ENCODE data around the gene GULP1.
A peak's percentile ranks its signal among the peaks of the same experiment; 100 is the strongest.
"Not testable (repeated sequence)": the region's sequence is repeated elsewhere in the genome, so short reads cannot be mapped to it uniquely, and the experiment has no call there.

Gene GULP1

DNA sequence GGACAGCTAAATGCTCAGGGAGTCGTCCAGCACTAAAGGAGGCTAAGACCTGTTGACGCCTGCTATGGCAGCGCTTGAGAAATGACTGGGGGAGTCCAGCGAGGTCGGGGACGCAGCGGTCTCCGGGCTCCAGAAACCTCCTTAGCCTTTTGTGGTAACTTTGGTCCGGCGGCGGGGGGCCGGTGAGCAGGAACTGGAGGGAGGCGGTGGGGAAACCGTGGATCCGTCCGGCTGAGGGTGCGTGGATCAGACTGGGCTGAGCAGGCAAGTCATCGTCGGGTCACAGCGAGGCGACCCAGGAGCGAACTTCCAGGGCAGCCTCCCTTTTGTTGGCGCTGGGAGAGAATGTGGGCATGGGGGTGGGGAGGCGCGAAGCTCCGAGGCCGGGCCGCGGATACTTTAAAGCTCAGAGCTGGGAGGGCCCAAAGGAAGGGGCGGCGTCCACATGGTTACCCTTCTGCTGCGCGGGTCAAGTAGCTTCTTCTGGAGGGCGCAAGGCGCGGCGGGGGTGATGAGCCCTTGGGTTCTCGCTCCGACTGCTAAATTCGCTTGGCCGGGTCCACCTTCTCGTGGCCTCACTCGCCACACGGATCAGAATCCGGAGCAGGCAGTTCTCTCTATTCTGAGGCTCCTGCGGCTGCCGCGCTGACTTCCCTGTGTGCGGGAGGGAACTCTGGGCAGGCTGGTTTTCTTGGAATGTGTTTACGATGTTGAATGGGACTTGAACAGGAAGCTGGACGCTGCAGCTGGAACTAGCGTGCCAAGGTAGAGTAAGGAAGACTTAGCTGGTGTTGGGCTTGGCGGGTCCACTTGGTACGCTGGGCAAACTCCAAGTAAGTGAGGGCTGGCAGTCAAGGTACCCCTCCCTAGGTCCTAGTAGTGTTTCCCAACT, 920 bp downstream of the GULP1 start:
- peak in 36 of 51 donors; percentile 7 to 62 (median 31) for DNase-seq

DNA sequence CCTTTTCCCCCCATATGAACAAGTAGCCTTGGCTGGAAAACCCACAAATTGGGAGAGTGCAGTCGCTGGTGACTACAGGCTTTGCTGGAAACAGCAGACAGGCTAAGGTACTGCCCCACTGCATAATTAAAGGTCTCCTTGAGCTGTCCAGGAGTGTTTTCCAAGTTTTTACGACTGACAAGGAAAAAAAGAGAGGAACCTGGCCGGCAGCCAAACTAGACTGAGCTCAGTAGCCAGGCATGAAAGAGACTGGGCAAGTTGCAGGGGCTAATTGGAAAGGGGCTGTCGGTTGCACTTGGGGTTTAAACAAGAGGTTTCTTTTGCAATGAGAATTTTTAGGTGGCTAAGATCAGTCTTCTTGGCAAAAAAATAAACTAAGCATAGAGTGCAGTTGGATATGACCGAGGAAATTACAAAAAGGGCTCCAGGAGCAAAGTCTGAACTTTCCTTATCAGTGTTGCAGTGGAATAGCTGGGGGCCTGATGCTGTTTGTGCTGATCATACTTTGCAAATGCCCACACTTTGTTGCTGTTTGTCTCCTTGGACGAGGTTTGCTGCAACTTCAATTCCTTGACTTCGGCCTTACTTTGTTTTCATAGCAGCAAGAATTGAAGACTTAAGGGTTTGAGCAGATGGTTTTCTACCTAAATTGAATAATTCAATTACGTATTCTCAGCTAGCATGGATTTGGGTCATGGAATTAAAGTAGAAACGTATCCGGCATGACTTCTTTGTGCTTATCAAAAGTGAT, 2.1 kb downstream of the GULP1 start:
- peak in 38 of 51 donors; percentile 0 to 64 (median 37) for DNase-seq

DNA sequence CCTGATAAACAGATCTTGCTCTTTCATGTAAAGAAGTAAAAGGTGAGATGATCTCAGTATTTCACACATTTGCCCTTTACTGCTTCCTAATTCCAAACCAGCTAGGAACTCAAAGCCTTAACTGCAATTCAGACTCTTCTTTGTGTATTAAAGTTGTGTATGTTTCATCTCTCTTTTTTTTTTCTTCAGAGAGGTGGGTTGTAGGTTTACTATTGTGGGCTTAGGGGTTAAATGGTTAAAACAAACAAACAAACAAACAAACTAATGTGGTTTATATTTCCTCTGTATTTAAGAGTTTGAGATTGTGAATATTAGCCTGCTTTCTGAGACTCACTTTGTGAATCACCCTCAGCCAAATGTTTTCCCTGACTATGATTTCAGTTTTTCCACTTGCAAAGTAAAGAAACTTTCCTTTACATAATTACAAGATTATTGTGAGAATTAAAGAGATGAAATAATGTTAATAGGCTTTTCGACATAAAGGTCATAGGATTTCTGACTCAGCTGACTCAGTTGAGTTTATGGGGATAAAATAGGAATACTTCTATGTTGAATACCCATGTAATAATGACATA, 2.8 kb downstream of the GULP1 start:
- peak in 1 of 51 donors; percentile 60 for DNase-seq

DNA sequence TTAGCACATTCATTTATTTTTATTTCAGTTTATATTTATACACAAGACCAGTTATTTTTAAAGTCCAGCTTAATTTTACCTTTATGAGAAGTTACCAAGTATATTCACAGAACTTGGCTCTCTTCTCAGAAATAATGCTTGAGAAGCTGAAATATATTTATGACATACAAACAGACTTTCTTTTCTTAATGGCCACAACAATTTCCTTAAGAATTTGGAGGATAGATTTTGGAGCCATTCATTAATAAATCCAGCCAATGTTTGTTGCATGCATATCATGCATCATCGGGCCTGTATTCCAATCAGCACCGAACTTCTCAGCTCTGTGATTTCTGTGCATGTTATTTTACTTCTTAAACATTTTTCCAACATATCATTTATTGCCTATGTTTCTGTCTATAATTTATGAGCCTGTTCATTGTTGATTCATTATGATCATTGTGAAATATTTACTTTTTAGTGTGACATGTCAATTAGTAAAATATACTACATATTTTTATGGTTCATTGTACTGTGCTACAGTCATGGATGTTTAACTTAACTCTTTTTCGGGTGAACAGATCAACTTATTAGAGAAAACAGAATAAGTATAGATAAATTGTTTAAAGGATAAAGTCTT, 3.5 kb downstream of the GULP1 start:
- no peak for DNase-seq

DNA sequence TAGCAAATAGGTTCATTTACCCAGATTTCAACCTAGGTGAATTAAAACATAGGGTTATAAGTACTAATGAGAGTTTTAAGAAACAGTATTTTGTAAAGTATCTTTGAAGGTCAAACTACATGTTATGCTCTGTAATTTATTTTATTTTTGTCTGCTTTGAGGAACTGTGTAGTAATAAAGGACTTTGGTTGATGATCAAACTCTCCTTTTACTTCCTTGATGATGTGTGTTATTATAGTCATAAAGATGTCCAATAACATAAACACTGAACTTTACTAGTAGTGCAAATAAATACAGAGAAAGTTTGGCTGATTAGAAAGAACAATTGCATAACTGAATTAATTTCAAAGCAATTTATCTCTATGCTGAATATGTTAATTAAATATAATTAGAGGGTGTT, 6.3 kb downstream of the GULP1 start:
- no peak for DNase-seq

DNA sequence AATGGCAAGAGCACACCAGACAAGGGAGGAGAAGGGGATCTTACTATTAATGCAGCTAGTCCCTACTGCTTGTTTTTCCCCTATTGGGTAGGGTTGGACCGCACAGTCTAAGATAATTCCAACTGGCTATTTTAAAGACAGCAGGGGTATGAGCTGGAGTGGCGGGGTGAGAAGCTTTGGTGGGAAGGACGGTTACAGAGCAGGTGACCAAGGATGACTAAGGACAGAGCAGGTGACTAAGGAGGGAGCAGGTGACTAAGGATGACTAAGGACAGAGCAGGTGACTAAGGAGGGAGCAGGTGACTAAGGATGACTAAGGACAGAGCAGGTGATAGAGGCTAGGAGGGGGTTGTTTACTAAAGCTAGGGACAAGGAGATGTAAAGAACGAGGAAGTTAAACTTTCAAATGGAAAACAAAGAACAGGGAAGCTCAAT, 7.3 kb downstream of the GULP1 start:
- not testable (repeated sequence) for DNase-seq

DNA sequence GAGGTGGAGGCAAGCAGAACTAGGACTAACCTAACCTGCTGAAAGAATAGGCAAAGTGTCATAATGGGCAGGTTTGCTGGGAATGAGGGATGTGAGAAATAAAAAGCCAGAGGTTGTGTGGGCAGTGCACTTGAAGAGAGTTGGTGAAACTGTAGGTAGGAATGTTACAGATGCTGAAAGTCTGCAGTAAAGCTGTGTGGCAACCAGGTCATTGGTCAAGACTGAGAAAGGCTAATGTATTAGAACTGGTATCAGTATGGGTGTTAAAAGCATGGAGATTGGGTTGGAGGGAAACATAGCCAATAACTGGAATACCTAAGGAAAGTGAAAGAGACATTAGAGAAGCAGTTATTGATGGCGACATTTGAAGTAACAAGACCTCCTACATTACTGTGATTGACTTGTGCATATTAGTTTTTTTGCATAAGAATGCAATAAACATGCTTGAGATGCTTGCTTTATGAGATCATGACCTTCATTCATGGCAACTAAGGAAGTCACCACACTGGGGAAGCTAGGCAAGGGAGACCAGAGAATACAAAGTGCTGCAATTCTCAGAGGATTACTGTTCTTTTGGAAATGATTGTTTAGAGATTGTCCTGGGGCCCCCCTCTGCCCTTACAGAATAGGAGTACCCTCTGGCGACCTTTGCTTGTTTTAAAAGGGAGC, 11.8 kb downstream of the GULP1 start:
- no peak for DNase-seq

DNA sequence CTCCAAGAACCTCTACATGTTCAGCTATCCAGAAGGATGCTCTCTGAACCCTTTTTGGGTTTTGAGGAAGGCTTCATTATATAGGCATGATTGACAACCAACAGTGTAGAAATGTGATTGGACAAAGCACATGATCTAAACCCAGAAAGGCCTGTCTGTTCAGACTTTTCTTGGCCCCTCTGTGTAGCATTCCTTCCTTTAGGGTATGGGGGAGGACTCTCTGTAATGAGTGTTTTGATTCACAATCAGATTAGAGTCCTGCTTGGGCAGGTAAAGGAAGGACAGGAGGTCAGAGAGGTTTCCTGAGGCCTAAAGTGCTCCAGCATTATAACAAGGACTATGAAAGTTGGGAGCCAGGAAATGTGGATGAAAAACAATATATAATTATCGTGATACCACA, 13.6 kb downstream of the GULP1 start:
- no peak for DNase-seq

DNA sequence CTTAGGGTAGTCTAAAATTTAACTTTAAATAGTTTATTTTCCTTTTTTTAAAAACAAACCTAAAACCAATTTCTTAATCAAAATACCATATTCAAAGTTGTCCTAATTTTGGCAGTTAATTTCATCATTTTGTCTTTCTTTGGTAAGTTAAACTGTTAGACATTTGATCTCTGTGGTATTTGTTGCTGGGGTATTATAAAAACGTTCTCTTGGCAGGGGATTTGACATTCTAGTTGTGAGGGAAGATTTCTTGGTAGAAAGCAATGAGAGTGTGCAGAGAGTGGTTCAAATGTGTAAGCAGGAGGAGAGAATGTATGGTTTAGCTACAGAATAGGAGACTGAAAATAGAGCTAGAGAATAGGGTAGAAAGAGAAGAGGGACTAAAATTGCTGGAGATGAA, 14.6 kb downstream of the GULP1 start:
- no peak for DNase-seq

DNA sequence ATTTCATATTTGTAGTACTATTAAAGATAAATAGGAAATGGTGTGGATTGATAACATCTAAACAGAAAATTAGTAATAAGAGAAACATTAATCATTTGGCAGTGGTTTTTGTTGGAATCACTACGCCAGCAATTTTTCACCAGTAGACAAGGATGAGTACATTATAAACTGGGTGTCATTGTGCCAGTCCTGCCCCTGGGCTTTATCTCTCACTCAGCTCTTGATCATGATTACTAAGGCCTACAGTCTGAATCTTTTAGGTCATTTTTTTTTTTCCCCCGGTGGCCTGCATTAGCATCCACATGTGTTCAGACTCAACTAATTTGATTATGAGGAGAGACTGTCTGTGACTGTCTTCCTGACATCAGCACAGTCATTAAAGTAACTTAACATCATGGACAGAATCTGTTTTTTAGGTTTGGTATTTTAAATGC, 16.2 kb downstream of the GULP1 start:
- no peak for DNase-seq

DNA sequence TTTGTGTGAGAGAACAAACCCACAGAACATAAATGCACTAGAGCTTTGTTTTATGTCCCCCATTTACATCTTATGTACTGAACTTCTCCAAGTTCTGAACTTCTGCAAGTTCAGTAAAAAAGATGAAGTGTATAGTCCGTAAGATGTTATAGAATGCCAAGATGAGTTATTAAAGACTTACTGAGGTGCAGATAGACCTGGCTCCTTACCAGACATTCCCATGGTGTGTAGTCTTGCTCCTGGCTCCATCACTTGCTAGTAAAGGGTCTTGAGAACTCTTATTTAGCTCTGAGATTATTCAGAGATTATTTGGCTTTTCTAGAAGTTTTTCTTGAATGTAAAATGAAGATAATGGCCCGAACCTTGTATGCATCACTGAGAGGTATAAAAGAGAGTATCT, 16.8 kb downstream of the GULP1 start:
- DNase-seq = no peak

DNA sequence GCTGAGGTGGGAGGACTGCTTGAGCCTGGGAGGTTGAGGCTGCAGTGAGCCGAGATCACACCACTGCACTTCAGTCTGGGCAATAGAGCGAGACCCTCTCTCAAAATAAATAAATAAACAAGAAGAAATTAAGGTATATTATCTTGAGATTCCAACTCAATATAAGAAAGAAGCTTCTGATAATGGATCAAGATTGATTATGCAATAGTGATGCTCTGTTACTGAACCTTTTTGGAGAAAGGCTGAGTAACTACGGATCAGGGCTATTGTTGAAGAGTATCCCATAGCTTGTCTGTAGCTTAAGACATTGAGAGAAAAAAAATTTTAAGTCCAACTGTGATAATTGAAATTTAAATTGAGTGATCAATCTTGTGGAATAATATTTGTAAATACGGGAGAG, 17.7 kb downstream of the GULP1 start:
- no peak for DNase-seq

DNA sequence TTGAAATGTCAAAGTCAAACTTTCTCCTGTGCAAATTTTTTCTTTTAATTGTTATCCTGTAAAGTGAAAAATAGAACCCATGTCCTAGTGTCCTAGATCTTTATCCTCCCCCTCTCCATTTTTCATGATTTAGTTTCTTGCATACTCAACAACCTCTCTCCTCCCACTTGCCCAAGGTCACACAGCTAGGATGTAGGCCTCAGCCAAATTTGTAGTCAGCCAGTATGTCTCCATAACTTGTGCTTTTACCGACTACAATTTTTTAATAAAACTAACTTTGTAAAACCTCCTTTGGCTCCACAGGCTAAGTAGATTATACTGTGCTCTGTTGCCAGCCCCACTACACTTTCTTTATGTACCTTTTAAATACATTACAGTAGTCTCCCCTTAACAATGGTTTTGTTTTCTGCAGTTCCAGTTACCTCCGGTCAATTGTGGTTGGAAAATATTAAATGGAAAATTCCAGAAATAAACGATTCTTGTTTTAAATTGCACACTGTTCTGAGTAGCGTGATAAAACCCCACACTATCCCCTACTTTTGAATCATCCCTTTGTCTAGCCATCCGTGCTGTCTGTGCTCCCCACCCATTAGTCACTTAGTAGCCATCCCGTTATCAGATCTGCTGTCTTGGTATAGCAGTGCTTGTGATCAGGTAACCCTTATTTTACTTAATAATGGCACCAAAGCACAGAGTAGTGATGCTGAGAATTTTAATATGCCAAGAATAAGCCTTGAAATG, 22.8 kb downstream of the GULP1 start:
- DNase-seq = no peak

DNA sequence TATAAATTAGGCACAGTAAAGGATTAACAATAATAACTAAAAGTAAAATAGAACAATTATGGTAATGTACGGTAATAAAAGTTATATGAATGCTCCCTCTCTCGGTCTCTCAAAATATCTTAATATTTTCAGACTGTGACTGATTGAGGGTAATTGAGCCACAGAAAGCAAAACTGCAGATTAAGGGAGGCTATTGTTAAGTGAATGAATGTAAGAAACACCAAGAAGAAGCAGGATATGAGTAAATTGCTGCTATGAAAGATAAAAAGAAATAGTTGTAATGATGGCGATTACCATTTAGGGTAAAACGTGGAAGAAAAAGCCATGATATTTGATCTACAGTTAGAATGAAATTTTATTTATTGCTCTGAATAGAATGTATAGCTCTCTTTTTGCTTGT, 24.1 kb downstream of the GULP1 start:
- no peak for DNase-seq

DNA sequence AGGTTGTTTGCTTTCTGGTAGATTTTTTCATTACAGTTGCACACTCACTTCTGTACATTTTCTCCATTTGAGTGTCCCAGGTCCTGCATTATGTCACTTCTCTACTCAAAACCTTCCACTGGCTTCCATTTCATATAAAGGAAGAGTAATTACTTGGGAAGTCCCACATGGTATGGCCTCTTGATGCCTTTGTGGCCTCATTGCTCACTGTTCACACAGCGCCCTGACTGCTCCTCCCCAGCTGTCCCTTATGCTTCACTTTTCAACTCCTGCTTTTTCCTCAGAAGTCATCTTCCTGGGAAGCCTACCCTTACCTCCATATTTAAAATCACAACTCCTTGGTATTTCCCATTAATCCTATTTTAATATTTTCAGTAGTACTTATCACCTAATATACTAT, 24.7 kb downstream of the GULP1 start:
- DNase-seq = no peak

DNA sequence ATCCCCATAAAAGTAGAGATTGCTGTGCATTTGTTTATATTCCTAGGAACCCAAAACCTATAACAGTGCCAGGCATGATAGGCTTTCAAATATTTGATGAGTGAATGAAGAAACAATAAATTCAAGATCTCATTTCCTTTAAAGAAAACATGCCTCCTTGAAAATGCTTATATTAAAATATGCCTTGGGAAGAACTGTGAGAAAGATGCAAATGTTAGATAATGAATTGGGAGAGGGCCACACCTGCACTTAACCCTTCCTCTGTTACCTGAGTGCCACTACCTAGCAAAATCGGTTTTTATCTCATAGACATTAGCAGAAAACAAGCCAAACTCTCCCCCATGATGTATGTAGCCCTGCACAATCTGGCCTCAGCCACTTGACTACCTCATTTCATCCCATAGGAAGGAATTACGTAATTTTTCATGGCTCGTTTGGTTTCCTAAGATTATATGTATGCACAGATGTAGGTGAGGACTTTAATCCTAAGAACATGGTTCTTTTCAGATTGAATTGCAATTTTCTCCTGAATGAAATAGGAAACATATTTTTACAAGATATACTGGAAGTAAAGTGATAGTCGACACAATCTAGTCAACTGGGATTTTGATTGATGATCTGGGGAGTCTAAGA, 25.2 kb downstream of the GULP1 start:
- DNase-seq = no peak

DNA sequence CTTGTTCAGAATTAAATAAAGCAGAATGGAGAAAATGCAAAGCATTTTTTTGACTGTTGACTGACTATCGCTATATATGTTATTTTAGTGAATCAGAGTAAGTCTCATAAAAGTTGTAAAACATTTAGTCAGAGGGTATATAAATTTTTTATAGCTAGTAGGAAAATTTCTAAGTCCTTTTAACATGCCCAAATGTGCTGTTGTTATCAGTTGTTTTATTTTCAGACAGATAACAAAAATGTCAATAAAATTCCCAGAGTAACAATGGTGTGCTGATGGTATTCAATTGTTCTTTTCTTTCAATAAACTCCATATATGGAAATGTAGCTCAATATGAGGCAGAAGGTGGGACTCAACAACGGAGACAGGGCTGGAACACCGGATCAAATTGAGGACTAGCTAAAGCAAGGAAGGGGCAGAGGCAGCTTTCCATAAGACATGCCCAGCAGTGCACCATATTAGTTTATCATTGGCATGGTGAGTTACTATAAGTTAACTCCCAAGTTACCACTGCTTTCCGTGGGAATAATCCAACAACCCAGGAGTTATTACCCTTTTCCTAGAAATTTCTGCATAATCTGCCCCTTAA, 26.6 kb downstream of the GULP1 start:
- no peak for DNase-seq

DNA sequence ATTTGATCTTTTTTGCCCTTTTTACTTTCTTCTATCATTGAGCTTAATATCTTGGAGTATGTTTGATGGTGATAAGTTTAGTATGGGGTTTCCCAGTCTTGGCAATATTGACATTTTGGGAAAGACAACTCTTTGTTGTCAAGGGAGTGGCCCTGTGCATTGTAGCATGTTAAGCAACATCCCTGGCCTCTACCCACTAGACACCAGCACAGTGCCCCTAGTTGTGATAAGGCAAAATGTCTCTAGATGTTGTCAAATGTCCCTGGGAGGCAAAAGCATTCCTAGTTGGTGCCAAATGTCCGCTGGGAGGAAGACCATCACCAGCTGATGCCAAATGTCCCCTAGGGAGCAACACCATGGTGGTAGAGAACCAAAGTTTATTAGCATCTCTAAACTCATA, 28.2 kb downstream of the GULP1 start:
- no peak for DNase-seq

DNA sequence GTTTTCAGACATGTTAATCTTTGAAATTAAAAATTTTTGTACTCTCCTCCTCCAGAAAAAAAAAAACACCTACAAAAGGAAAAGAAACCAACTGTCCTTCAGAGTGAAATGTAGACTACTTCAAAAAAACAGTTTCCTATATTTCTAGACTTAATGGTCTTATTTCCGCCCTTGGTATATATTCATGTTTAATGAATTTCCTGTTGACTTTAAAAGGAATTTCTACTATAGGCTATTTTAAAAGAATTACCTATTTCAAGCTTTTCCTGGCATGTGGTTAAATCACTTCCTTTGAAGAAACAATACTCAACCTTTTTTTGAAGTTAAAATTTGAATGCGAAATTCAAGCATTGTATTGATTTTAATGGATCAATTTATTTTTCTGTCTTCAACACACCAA, 29.2 kb downstream of the GULP1 start:
- no peak for DNase-seq
